Lung (tissue), 12 donors: Measurements from ENCODE around the gene SACM1L. TPM values are rescaled to one million over a fixed set of nuclear protein-coding genes. Genes with fewer than 3 reads are reported as not detected.

Source experiments
- ATAC-seq: fragments of 200-7000 bp; cut with Tn5 transposase; one replicate; pipeline ENCODE4 v1.9.1; 2020; ENCODE audit warnings: moderate number of reproducible peaks; ENCODE audit not compliant: insufficient read depth, low FRiP score
- DNase-seq, 3 donors: peaks; one replicate each; pipeline ENCODE4 v3.0.0-alpha.2; 2013 to 2017
- H3K27ac ChIP-seq, 2 donors: one replicate each; pipeline ENCODE4 v1.5.1; 2013; ENCODE audit warnings: mild to moderate bottlenecking in 2 of 2, moderate library complexity in 2 of 2, control low read depth in 1 of 2, inconsistent platforms in 1 of 2, low read depth in 1 of 2, low read length in 1 of 2
- H3K27me3 ChIP-seq, 3 donors: one replicate each; pipeline ENCODE4 v1.5.1; 2013; ENCODE audit warnings: low read length in 2 of 3; ENCODE audit not compliant: control insufficient read depth in 3 of 3, insufficient read depth in 3 of 3
- H3K36me3 ChIP-seq, 4 donors: one replicate each; pipeline ENCODE4 v1.5.1; 2013; ENCODE audit warnings: low read length in 4 of 4, mild to moderate bottlenecking in 1 of 4, moderate library complexity in 1 of 4; ENCODE audit not compliant: control insufficient read depth in 4 of 4, insufficient read depth in 4 of 4
- H3K4me1 ChIP-seq, 5 donors: one replicate each; pipeline ENCODE4 v1.5.1; 2013; ENCODE audit warnings: low read length in 5 of 5, mild to moderate bottlenecking in 2 of 5, moderate library complexity in 1 of 5; ENCODE audit not compliant: control insufficient read depth in 5 of 5, insufficient read depth in 5 of 5
- H3K4me3 ChIP-seq: one replicate; pipeline ENCODE4 v1.5.1; 2013; ENCODE audit warnings: mild to moderate bottlenecking, control low read depth, moderate library complexity
- H3K9ac ChIP-seq, 2 donors: one replicate each; pipeline ENCODE4 v1.5.1; 2013; ENCODE audit warnings: low read length in 2 of 2, control low read depth in 1 of 2; ENCODE audit not compliant: insufficient read depth in 1 of 2
- H3K9me3 ChIP-seq, 4 donors: one replicate each; pipeline ENCODE4 v1.5.1; 2013; ENCODE audit warnings: low read length in 3 of 4, mild to moderate bottlenecking in 1 of 4, moderate library complexity in 1 of 4; ENCODE audit not compliant: control insufficient read depth in 4 of 4, insufficient read depth in 3 of 4
- CTCF ChIP-seq: IDR thresholded peaks from 2 replicates; pipeline ENCODE4 v1.5.1; 2012; ENCODE audit warnings: mild to moderate bottlenecking; ENCODE audit errors: control extremely low read depth, extremely low read depth
- WGBS, 2 donors: extraction: QIAGEN DNeasy Blood & Tissue Kit; methylation state at CpG; one replicate each; pipeline ENCODE4 v1.1.7; 2013; 5-methylcytosine and 5-hydroxymethylcytosine counted together
- polyA plus RNA-seq, 2 donors: library from polyadenylated mRNA; stranded (reverse); fragments of 200-250 nt; gene quantifications; one replicate each; pipeline ENCODE4 v1.2.1, GENCODE V29; 2013
- total RNA-seq, 2 donors: library from RNA; depleted of rRNA in 1 of 2; stranded (reverse); fragments of >200 nt in 1 of 2; gene quantifications; one replicate each; pipeline ENCODE4 v1.2.1, GENCODE V29; 2014 to 2021
- donor health status: control.
- donor health status: control.
- donor health status: Bipolar disorder and iron deficiency.
- donor health status: healthy.
- donor health status: DM: yes; HTN: yes; CAD: no.

SACM1L gene
- total and polyA plus RNA-seq, 4 donors: 23.3 to 117 (median 43.8) TPM

- Histone ChIP-seq H3K9me3 (peaks cover 0 to 1% (median 0%) of the 10 kb centered on the region in 4 donors), H3K4me1 (peaks cover 4 to 35% (median 24%) of the 10 kb centered on the region in 5 donors), H3K36me3 (peaks cover 0 to 4% (median under 1%) of the 10 kb centered on the region in 4 donors), H3K9ac (peak overlapping the region in 1 of 2 donors; percentile 53), H3K27ac (no peak overlapping the region), H3K4me3 (no peak overlapping the region), H3K27me3 (no peaks in the 10 kb centered on the region)
- DNase-seq (peak in 1 of 3 donors; percentile 13), ATAC-seq (no peak)
- TF ChIP-seq CTCF: no peak
- WGBS, 2 donors: 26 to 33% methylated on average over 4 of the region's 4 CpGs
Measured at GRCh38 chr3:45687828-45688193, 1.4 kb upstream of the SACM1L start.

- H3K27ac ChIP-seq: peak overlapping the region; percentile 14 to 76
- 1 to 3% methylated on average over 35 of the region's 35 CpGs for WGBS, 2 donors
- H3K9me3 ChIP-seq: no peaks in the 10 kb centered on the region
- DNase-seq (peak; percentile 66 to 77 (median 76)), ATAC-seq (no peak)
- H3K36me3 ChIP-seq: peaks cover 0 to 7% (median 1%) of the 10 kb centered on the region in 4 donors
- TF ChIP-seq CTCF: no peak
- peaks cover 4 to 35% (median 26%) of the 10 kb centered on the region in 5 donors for H3K4me1 ChIP-seq
- peak overlapping the region in 1 of 2 donors; percentile 53 for H3K9ac ChIP-seq
- no peaks in the 10 kb centered on the region for H3K27me3 ChIP-seq
- H3K4me3 ChIP-seq: peak overlapping the region; percentile 38
Measured at GRCh38 chr3:45688194-45688881, 858 bp upstream of the SACM1L start.

GRCh38 chr3:45689787-45690145 is 570 bp downstream of the SACM1L start:
- DNase-seq: peak in 2 of 3 donors; percentile 45 to 62
- ATAC-seq: no peak

More at GRCh38 chr3:45689787-45690145, 570 bp downstream of the SACM1L start:
- Histone ChIP-seq H3K36me3 (peaks cover 0 to 7% (median 2%) of the 10 kb centered on the region in 4 donors), H3K4me1 (peaks cover 4 to 38% (median 26%) of the 10 kb centered on the region in 5 donors), H3K9ac (peak overlapping the region; percentile 41 to 89), H3K27me3 (no peaks in the 10 kb centered on the region), H3K27ac (peak overlapping the region; percentile 93 to 96), H3K4me3 (peak overlapping the region; percentile 82), H3K9me3 (no peaks in the 10 kb centered on the region)
- no peak for TF ChIP-seq CTCF
- WGBS, 2 donors: 1 to 2% methylated on average over 8 of the region's 8 CpGs
